ENCODE data around the gene MRPS18C. TPM values are rescaled to one million over a fixed set of nuclear protein-coding genes. Genes with fewer than 3 reads are reported as not detected.

Gene MRPS18C
- total and polyA plus RNA-seq, 9 of the 15 experiments (the other 6 are each of a cell fraction or from before 2014, with no cell fraction given): 54.3 to 390 (median 138) TPM

DNA sequence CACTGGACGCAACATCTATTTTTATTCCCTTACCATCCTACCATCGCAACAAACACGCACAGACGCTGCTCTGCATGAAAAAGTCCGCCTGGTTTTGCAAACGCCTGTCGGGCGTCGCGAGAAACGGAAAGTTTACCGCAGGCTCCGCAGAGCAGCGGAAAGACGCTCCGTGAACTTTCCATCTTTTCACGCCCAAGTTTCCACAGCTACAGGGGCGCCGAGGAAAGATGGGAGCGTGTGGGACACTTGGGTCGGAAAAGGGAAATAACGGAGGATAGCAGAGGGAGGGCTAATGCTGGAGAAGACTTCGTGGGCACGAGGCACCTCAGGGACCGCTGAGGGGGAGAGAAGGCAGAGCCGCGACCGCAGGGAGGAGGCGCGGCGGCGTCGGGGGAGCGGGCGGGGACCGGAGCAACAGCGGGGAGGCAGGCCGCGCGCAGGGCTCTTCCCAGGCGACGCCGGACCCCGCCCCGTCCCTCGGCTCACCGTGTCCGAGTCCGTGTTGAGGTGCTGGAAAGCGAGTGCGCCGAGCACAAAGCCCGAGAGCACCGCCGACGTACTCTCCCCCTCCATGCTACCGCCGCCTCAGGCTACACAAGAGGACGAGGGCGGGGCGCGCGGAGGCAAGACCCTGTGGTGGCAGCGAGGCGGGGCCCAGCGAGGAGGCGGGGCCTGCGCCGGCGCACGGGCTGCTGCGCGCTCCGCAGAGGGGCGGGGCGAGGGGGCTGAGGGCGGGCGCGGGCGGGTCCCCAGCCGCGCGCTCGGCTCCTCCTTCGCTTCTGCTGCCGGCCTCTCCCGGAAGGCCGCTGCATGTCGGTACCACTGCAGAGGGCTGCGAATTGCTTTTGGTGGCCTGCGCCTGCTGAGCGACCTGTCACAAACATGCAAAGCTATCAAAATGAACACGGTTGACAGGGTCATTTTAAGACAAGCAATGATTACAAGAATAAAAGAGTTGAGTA, 28.9 kb downstream of the MRPS18C start, which contains the start of gene ABRAXAS1 (continued):
- peak; percentile 80 for TF ChIP-seq RBBP5 (IDR thresholded peaks at IDR 0.05; ENCODE audit: borderline replicate concordance, insufficient read depth, low read length, poor library complexity, severe bottlenecking)
- no peak for TF ChIP-seq ZNF507 (tag; conservative IDR thresholded peaks at IDR 0.05)
- TF ChIP-seq, protein P1, sequence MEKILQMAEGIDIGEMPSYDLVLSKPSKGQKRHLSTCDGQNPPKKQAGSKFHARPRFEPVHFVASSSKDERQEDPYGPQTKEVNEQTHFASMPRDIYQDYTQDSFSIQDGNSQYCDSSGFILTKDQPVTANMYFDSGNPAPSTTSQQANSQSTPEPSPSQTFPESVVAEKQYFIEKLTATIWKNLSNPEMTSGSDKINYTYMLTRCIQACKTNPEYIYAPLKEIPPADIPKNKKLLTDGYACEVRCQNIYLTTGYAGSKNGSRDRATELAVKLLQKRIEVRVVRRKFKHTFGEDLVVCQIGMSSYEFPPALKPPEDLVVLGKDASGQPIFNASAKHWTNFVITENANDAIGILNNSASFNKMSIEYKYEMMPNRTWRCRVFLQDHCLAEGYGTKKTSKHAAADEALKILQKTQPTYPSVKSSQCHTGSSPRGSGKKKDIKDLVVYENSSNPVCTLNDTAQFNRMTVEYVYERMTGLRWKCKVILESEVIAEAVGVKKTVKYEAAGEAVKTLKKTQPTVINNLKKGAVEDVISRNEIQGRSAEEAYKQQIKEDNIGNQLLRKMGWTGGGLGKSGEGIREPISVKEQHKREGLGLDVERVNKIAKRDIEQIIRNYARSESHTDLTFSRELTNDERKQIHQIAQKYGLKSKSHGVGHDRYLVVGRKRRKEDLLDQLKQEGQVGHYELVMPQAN (IDR thresholded peaks at IDR 0.05; ENCODE audit: borderline replicate concordance): peak; percentile 90
- TF ChIP-seq, protein P2, sequence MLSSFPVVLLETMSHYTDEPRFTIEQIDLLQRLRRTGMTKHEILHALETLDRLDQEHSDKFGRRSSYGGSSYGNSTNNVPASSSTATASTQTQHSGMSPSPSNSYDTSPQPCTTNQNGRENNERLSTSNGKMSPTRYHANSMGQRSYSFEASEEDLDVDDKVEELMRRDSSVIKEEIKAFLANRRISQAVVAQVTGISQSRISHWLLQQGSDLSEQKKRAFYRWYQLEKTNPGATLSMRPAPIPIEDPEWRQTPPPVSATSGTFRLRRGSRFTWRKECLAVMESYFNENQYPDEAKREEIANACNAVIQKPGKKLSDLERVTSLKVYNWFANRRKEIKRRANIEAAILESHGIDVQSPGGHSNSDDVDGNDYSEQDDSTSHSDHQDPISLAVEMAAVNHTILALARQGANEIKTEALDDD (IDR thresholded peaks at IDR 0.05): no peak
- TF ChIP-seq, protein P3, sequence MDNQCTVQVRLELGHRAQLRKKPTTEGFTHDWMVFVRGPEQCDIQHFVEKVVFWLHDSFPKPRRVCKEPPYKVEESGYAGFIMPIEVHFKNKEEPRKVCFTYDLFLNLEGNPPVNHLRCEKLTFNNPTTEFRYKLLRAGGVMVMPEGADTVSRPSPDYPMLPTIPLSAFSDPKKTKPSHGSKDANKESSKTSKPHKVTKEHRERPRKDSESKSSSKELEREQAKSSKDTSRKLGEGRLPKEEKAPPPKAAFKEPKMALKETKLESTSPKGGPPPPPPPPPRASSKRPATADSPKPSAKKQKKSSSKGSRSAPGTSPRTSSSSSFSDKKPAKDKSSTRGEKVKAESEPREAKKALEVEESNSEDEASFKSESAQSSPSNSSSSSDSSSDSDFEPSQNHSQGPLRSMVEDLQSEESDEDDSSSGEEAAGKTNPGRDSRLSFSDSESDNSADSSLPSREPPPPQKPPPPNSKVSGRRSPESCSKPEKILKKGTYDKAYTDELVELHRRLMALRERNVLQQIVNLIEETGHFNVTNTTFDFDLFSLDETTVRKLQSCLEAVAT (IDR thresholded peaks at IDR 0.05): peak; percentile 90 to 94
- TF ChIP-seq, protein P4, sequence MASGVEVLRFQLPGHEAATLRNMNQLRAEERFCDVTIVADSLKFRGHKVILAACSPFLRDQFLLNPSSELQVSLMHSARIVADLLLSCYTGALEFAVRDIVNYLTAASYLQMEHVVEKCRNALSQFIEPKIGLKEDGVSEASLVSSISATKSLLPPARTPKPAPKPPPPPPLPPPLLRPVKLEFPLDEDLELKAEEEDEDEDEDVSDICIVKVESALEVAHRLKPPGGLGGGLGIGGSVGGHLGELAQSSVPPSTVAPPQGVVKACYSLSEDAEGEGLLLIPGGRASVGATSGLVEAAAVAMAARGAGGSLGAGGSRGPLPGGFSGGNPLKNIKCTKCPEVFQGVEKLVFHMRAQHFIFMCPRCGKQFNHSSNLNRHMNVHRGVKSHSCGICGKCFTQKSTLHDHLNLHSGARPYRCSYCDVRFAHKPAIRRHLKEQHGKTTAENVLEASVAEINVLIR (CRISPR knock-in tag; IDR thresholded peaks at IDR 0.05): no peak
- TF ChIP-seq POLR3A (IDR thresholded peaks at IDR 0.05; ENCODE audit: borderline replicate concordance, extremely low read depth, insufficient read depth, insufficient read length): no peak
